Rectal smooth muscle tissue (tissue), 1 donor: Measurements from ENCODE around the gene ANO5.

Experiments used
- H3K27ac ChIP-seq: one replicate; pipeline ENCODE4 v1.7.0; 2013; ENCODE audit warnings: low read depth, low read length, inconsistent platforms
- H3K27me3 ChIP-seq: one replicate; pipeline ENCODE4 v1.7.0; 2013; ENCODE audit warnings: low read length; ENCODE audit not compliant: control insufficient read depth, insufficient read depth
- H3K36me3 ChIP-seq: one replicate; pipeline ENCODE4 v1.7.0; 2013; ENCODE audit warnings: low read length; ENCODE audit not compliant: control insufficient read depth, insufficient read depth
- H3K4me1 ChIP-seq: one replicate; pipeline ENCODE4 v1.7.0; 2013; ENCODE audit warnings: low read length; ENCODE audit not compliant: control insufficient read depth, insufficient read depth
- H3K4me3 ChIP-seq: one replicate; pipeline ENCODE4 v1.7.0; 2013; ENCODE audit warnings: low read length
- H3K9ac ChIP-seq: one replicate; pipeline ENCODE4 v1.7.0; 2013; ENCODE audit warnings: low read length

Gene ANO5

DNA sequence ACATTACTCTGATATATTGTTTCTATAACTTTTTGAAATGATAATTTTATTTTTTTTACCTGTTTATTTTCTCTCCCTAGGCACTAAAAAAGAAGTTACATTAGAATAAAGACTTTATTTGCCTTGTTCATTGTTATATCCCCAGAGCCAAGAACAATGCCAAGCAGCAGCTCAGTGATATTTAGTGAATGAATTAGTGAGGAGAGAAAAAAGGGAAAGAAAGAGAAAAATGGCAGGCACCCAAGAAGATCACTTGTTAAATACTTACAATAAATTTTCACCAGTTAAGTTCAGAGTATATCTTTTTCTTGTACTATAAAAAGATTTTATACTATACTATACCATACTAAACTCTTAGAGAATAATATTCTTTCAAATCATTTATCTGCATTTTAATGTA lies 13.3 kb upstream of the ANO5 start:
- H3K4me3 ChIP-seq: no peak overlapping the region
- no peaks in the 10 kb centered on the region for H3K36me3 ChIP-seq
- H3K9ac ChIP-seq: no peak overlapping the region
- no peaks in the 10 kb centered on the region for H3K4me1 ChIP-seq
- H3K27ac ChIP-seq: no peak overlapping the region
- H3K27me3 ChIP-seq: no peaks in the 10 kb centered on the region

DNA sequence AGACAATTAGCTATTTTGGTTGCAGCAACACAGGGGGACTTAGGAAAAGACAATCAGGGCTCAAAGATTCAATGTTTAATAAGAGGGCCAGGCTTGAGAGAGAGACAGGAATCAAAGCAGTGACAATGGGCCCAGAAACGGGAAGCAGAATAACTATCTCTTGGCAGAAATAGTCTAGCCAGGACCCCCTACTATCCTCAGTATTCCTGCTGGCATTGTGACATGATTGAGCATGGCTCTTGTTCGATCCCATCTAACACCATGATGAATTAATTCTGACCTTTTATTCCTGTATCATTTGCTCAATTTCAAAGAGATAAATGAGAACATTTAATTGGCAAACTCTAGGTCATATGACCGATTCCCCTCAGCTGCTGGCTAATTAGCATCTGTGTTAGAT lies 12.8 kb upstream of the ANO5 start:
- Histone ChIP-seq H3K4me3 (no peak overlapping the region), H3K27ac (no peak overlapping the region), H3K36me3 (no peaks in the 10 kb centered on the region), H3K4me1 (no peaks in the 10 kb centered on the region), H3K27me3 (no peaks in the 10 kb centered on the region), H3K9ac (no peak overlapping the region)

DNA sequence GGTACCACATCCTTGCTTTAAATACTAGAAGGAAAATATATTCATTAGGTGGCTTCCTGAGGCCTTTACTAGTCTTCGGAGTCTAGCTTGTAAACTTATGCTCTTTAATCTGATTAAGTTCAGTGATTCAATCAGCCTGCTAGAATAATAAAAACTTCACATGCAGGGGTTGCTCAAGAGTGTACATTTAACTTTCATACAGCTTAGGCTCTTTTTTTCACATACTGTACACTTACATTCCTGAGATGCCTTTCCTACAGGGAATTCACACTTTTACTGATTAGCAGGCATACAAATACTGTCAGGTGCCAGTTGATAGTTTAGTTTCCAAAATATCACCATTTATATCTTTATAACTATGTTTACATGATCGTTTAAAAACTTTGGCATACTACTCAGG lies 3.2 kb upstream of the ANO5 start:
- Histone ChIP-seq H3K9ac (no peak overlapping the region), H3K4me1 (no peaks in the 10 kb centered on the region), H3K27me3 (no peaks in the 10 kb centered on the region), H3K27ac (no peak overlapping the region), H3K4me3 (no peak overlapping the region), H3K36me3 (no peaks in the 10 kb centered on the region)

DNA sequence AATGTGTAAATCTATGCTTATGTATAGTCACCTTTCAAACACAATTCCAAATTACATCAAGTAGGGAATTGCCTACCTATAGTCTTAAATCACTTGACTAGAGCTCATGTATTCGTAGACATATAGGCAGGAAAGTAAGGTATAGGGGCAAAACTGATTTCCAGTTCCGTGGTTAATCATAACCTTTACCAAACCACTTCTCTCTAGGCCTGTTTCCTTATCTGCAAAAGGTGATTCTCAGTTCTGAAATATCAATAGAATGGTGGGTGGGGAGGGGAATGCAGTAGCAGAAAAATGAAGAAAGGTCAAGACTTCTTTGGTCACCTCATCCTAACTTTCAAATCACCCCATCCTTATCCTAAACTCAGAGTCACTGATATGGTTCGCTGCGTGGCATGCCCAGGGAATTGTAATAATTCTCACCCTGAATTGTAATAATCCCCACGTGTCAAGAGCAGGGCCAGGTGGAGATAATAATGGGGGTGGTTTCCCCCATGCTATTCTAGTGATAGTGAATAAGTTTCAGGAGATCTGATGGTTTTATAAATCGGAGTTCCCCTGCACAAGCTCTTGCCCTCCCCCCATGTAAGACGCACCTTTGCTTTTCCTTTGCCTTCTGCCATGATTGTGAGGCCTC lies 1.9 kb upstream of the ANO5 start:
- H3K27ac ChIP-seq: no peak overlapping the region
- H3K4me3 ChIP-seq: no peak overlapping the region
- H3K4me1 ChIP-seq: no peaks in the 10 kb centered on the region
- H3K9ac ChIP-seq: no peak overlapping the region
- H3K36me3 ChIP-seq: no peaks in the 10 kb centered on the region
- H3K27me3 ChIP-seq: no peaks in the 10 kb centered on the region

DNA sequence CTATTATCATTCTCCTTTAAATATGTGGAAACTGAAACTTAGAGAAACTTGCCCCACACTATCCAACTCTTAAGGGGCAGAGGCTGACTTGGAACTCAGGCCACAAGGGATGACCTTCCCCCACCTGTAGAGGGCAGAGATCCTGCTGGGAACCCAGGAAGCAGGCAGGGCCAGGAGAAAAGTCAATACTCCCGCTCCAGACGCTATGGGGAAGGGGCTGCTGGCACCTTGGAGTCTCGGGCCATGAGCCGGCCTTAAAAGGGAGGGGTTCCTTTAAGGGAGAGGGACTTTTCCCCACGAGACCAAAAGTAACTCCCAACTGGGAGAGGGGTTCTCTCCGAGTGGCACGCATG lies 620 bp upstream of the ANO5 start:
- Histone ChIP-seq H3K4me3 (peak overlapping the region; percentile 70), H3K27ac (no peak overlapping the region), H3K9ac (peak overlapping the region; percentile 5), H3K27me3 (no peaks in the 10 kb centered on the region), H3K4me1 (no peaks in the 10 kb centered on the region), H3K36me3 (no peaks in the 10 kb centered on the region)

DNA sequence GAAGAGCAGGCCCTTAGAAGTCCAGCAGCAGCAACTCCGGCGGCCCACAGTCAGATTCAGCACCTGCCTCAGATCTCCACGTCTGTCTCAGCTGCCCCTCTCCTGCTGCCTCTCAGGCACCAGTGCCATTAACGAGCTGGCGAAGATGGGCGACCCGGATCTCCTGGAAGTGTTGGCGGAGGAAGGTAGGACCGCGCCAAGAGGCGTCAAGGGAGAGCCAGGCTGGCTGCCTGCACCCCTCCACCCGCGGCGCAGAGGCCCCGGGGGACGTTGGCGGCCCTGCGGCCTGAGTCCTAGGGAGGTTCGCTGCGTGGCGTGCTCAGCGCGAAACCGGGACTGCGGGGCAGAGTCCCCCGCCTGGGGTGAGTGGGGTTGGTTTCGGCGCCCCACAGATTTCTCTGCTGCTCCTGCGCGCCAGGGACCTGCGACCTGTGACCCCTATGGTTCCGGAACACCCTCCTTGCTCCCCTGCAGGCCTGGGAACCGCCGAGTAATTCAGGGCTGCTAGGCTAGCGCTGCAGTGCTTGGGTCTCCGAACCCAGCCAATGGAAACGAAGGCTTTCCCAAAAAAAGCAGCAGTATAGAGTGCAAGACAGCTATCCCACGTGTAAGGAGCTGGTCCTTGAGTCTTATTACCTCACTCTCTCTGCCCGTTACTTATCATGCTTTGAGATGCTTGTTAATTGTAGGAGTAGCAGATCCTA lies 615 bp downstream of the ANO5 start:
- Histone ChIP-seq H3K27ac (peak overlapping the region; percentile 65), H3K27me3 (no peaks in the 10 kb centered on the region), H3K36me3 (no peaks in the 10 kb centered on the region), H3K4me1 (peaks cover 3% of the 10 kb centered on the region), H3K9ac (peak overlapping the region; percentile 43), H3K4me3 (peak overlapping the region; percentile 70)

DNA sequence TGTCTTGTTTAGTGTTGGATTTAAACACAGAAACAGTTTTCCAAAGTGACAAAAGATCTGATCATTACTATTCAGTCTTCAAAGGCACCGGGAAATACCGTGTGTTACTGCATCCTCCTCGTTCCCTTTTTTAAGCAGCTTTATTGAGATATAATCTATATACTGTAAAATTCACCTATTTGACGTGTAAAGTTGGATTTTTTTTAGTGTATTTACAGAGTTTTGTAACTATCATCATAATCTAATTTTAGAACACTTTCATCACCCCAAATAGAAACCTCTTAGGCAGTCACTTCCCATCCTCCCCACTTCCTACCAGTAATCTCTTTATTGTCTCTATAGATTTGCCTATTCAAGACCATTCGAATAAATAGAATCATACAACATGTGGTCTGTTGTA lies 1.4 kb downstream of the ANO5 start:
- no peak overlapping the region for H3K4me3 ChIP-seq
- no peaks in the 10 kb centered on the region for H3K27me3 ChIP-seq
- H3K9ac ChIP-seq: no peak overlapping the region
- no peaks in the 10 kb centered on the region for H3K36me3 ChIP-seq
- H3K4me1 ChIP-seq: peaks cover 3% of the 10 kb centered on the region
- H3K27ac ChIP-seq: no peak overlapping the region

DNA sequence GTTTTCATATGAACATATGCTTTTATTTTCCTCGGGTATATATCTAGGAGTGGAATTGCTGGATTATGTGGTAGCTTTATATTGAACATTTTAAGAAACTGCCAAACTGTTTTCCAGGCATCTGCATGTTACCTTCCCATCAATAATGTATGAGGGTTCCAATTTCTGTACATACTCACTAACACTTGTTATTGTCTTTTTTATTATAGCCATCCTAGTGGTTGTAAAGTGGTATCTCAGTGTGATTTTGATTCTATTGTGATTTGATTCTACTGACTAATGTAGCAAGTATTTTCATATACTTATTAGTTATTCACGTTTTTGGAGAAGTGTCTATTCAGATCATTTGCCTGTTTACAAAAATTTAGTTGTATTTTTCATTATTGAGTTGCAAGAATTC lies 2.0 kb downstream of the ANO5 start:
- H3K27me3 ChIP-seq: no peaks in the 10 kb centered on the region
- peaks cover 3% of the 10 kb centered on the region for H3K4me1 ChIP-seq
- H3K9ac ChIP-seq: no peak overlapping the region
- no peak overlapping the region for H3K4me3 ChIP-seq
- H3K27ac ChIP-seq: no peak overlapping the region
- no peaks in the 10 kb centered on the region for H3K36me3 ChIP-seq

DNA sequence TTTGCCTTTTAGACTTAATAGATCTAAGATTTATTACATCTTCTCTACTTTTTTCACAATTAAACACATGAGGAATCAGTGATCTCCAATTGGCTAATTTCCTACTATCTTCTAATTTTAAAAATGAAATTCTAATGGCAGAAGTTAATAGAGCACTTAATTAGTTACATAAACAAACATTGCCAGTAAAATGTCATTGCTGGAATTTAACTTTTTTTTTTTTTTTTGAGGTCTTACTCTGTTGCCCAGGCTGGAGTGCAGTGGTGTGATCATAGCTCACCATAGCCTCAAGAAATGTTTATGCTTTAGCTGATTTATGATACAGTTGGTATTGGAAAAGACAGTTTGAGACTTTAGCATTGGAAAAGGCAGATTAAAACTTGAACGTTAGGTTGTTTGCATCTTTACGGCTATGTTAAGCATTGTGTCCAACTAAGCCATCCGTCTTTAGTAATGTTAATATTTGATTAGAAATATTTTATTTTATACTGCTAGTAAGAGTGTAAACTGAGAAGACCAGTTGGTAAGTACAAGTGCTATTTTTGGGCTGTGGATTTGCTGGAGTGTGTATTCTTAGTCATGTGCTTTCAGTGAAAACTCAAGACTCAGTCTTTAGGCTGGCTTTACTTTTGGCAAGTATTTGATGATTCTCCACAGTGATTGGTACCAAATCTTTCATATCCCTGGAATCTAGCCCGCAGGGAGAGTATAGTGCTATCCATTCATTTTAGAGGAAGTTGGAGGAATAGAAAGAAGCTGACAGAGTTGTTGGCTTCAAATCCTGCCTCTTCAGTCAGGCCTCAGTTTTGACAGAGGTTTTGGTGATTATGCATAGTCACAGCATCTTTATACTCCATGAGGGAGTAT lies 4.5 kb downstream of the ANO5 start:
- Histone ChIP-seq H3K27ac (no peak overlapping the region), H3K27me3 (no peaks in the 10 kb centered on the region), H3K36me3 (no peaks in the 10 kb centered on the region), H3K9ac (no peak overlapping the region), H3K4me3 (no peak overlapping the region), H3K4me1 (peaks cover 3% of the 10 kb centered on the region)

DNA sequence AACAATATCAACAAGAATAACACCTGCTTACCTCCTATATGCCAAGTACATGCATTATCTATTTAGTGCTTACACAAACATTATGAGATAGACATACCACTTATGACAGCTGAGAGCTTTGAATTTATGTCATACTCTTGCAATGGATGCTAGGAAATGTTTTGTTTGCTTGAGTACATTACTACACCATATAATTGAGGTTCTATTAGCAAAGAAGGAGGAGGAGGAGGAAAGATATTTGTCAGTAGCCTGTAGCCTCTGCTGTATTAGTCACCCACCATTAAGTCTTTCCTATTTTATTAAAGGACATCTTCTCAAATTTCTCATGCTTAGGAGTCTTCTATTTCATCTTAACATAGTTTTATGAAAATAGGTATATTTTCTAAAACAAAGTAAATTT lies 6.4 kb downstream of the ANO5 start:
- H3K9ac ChIP-seq: no peak overlapping the region
- no peaks in the 10 kb centered on the region for H3K27me3 ChIP-seq
- H3K27ac ChIP-seq: no peak overlapping the region
- no peaks in the 10 kb centered on the region for H3K36me3 ChIP-seq
- H3K4me1 ChIP-seq: peaks cover 3% of the 10 kb centered on the region
- no peak overlapping the region for H3K4me3 ChIP-seq

DNA sequence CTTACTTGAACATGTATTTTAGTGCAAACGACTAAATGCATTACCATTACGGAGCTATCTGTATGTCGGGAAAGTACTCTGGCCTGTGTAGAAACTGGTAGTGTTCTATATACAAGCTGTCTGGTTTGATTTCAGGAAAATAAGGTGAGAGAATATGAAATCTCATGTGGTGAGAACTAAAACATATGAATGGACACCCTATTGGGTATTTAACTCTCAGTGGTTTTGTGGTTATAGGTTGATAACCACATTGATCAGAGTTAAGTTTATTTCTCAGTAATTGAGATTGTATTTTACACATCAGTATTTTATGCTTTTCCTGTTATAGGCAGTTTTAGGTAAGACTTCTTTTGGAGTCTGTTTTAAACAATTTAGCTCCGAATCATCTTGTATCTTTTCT lies 10.4 kb downstream of the ANO5 start:
- no peaks in the 10 kb centered on the region for H3K4me1 ChIP-seq
- no peaks in the 10 kb centered on the region for H3K36me3 ChIP-seq
- H3K4me3 ChIP-seq: no peak overlapping the region
- H3K27ac ChIP-seq: no peak overlapping the region
- no peak overlapping the region for H3K9ac ChIP-seq
- no peaks in the 10 kb centered on the region for H3K27me3 ChIP-seq

DNA sequence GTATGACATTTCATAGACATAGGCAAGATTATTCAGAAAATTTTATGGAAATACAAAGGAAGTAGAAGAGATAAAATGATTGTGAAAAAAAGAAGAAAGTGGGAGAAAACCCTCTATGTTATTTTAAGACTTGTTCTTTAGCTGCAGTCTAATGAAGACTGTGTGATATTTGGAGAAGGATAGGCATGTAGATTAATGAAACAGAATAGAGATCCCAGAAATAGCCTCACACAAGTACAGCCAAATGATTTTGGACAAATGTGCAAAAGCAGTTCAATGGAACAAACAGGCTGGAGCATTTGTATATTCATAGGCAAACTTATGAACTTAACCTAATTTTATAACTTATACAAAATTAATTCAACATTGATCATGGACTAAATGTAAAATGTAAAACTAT lies 14.3 kb downstream of the ANO5 start:
- H3K27ac ChIP-seq: no peak overlapping the region
- H3K4me3 ChIP-seq: no peak overlapping the region
- H3K27me3 ChIP-seq: no peaks in the 10 kb centered on the region
- H3K4me1 ChIP-seq: no peaks in the 10 kb centered on the region
- H3K9ac ChIP-seq: no peak overlapping the region
- H3K36me3 ChIP-seq: no peaks in the 10 kb centered on the region
